Endothelial cell of umbilical vein (primary cell): Measurements from ENCODE around the gene RIC8A.

Experiments
- EZH2 ChIP-seq: IDR thresholded peaks from 2 replicates; pipeline ENCODE4 v1.6.1; 2012; ENCODE audit warnings: borderline replicate concordance, low read depth, mild to moderate bottlenecking, moderate library complexity, low read length, inconsistent platforms; ENCODE audit not compliant: severe bottlenecking
- POLR2A ChIP-seq: IDR thresholded peaks from 2 replicates; pipeline ENCODE4 v1.6.1; 2012; ENCODE audit warnings: low read depth, mild to moderate bottlenecking, control low read depth, low read length
- POLR2AphosphoS5 ChIP-seq: IDR thresholded peaks from 2 replicates; pipeline ENCODE4 v1.6.1; 2012; ENCODE audit warnings: low read depth, mild to moderate bottlenecking, control low read depth, low read length, moderate library complexity; ENCODE audit not compliant: insufficient read depth
- TF ChIP-seq, protein P1 (sequence below), 2 donors: IDR thresholded peaks; 1 replicate in 1 of 2; 2 replicates in 1 of 2; pipeline ENCODE4 v1.5.1; 2011; ENCODE audit warnings: low read length in 2 of 2, mild to moderate bottlenecking in 2 of 2, moderate library complexity in 2 of 2, control low read depth in 1 of 2, inconsistent platforms in 1 of 2, low read depth in 1 of 2; ENCODE audit not compliant: insufficient read depth in 1 of 2; ENCODE audit errors: extremely low read depth in 1 of 2

DNA sequence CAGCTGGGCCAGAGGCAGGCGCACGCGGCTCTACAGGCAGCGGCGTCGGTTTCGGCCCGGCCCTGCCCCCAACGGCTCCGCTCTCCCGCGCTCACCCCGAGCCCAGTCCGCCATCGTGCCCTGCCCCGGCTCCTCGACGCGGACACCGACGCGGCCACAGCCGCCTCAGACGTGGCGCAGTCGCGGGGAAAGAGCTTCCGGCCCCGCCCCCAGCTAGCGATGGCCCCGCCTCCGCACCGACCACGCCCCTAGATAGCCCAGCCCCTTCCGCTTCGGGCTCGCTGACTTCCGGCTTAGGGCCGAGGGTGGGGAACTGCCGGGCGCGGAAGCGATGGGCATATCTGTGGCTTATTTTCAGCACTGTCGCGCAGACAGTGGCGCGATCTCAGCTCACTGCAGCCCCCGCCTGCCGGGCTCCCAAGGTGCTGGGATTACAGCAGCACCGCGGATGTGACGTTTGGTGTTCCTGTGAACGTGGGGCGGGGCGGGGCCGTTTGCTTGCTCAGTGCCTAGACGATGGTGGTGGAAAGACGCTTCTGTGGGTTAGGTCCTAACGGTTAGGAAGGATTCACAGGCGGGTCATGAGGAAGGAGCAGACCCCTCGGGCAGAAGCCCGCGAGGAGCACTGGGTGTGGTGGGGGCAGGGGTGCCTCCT lies at the start of gene RIC8A, which contains the start of gene BET1L:
- TF ChIP-seq EZH2: no peak
- TF ChIP-seq POLR2AphosphoS5: peak; percentile 88
- TF ChIP-seq, protein P1, sequence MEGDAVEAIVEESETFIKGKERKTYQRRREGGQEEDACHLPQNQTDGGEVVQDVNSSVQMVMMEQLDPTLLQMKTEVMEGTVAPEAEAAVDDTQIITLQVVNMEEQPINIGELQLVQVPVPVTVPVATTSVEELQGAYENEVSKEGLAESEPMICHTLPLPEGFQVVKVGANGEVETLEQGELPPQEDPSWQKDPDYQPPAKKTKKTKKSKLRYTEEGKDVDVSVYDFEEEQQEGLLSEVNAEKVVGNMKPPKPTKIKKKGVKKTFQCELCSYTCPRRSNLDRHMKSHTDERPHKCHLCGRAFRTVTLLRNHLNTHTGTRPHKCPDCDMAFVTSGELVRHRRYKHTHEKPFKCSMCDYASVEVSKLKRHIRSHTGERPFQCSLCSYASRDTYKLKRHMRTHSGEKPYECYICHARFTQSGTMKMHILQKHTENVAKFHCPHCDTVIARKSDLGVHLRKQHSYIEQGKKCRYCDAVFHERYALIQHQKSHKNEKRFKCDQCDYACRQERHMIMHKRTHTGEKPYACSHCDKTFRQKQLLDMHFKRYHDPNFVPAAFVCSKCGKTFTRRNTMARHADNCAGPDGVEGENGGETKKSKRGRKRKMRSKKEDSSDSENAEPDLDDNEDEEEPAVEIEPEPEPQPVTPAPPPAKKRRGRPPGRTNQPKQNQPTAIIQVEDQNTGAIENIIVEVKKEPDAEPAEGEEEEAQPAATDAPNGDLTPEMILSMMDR (IDR thresholded peaks at IDR 0.05; ENCODE audit: extremely low read depth in 1 of 2, insufficient read depth in 1 of 2, low read depth in 1 of 2, low read length in 2 of 2): no peak
- TF ChIP-seq POLR2A: peak; percentile 84
